B cell (primary cell): Measurements from ENCODE around the gene CEACAM19. TPM values are rescaled to one million over a fixed set of nuclear protein-coding genes. Genes with fewer than 3 reads are reported as not detected.

ENCODE experiments used
- ATAC-seq: fragments of 200-7000 bp; cut with Tn5 transposase; one replicate; pipeline ENCODE4 v1.10.0; 2021; ENCODE audit warnings: low read depth, mild to moderate bottlenecking, moderate number of reproducible peaks, moderate library complexity
- CTCF ChIA-PET: fragments of 350-600 bp; sonication (Branson Sonifier 250); formaldehyde crosslinking; loops from one replicate; lab custom pipeline; 2021; ENCODE audit warnings: antibody characterized with exemption, inconsistent platforms; lab: Charles Lee
- POLR2A ChIA-PET: fragments of 350-600 bp; sonication (Branson Sonifier 250); formaldehyde crosslinking; loops from one replicate; lab custom pipeline; 2021; ENCODE audit warnings: antibody characterized with exemption; lab: Charles Lee
- DNase-seq: peaks from one replicate; pipeline ENCODE4 v3.0.0; 2013
- H2AFZ ChIP-seq: 2 replicates; pipeline ENCODE4 v1.6.1; 2012; ENCODE audit warnings: mild to moderate bottlenecking, low read depth, low read length; ENCODE audit not compliant: insufficient read depth, poor library complexity, severe bottlenecking
- H3K27ac ChIP-seq, 2 donors: 1 replicate in 1 of 2; 2 replicates in 1 of 2; pipeline ENCODE4 v1.5.1; 2012 to 2013; ENCODE audit warnings: low read length in 2 of 2, mild to moderate bottlenecking in 2 of 2, moderate library complexity in 1 of 2
- H3K27me3 ChIP-seq, 4 experiments: fragments of 200-600 bp in 1 of 4; sonication (generic) in 1 of 4; replicated peaks in 1 of 4; 1 replicate in 2 of 4; 2 replicates in 2 of 4; pipeline versions ENCODE4 v1.6.1 to v1.7.0; 2013 to 2016; ENCODE audit warnings: low read length in 3 of 4, mild to moderate bottlenecking in 2 of 4, mixed read lengths in 1 of 4, moderate library complexity in 1 of 4; ENCODE audit not compliant: insufficient read depth in 4 of 4, control insufficient read depth in 3 of 4; ENCODE audit errors: control extremely low read depth in 1 of 4
- H3K36me3 ChIP-seq, 2 experiments: replicated peaks in 1 of 2; 1 replicate in 1 of 2; 2 replicates in 1 of 2; pipeline versions ENCODE4 v1.6.1 to v1.7.1; 2013; ENCODE audit warnings: low read length in 1 of 2; ENCODE audit not compliant: insufficient read depth in 2 of 2, control insufficient read depth in 1 of 2; ENCODE audit errors: control extremely low read depth in 1 of 2, extremely low read depth in 1 of 2
- H3K4me1 ChIP-seq, 2 donors: fragments of 200-600 bp in 1 of 2; sonication (generic) in 1 of 2; 1 replicate in 1 of 2; 2 replicates in 1 of 2; pipeline versions ENCODE4 v1.5.1 to v1.6.1; 2013 to 2017; ENCODE audit warnings: low read length in 2 of 2; ENCODE audit not compliant: control insufficient read depth in 2 of 2, insufficient read depth in 2 of 2
- H3K4me2 ChIP-seq: replicated peaks from 2 replicates; pipeline ENCODE3; 2012; ENCODE audit warnings: mild to moderate bottlenecking, low read depth, low read length; ENCODE audit not compliant: poor library complexity, severe bottlenecking
- H3K4me3 ChIP-seq, 5 experiments: fragments of 200-600 bp in 1 of 5; sonication (generic) in 1 of 5; 1 replicate in 3 of 5; 2 replicates in 2 of 5; pipeline versions ENCODE4 v1.5.1 to v1.7.0; 2011 to 2016; ENCODE audit warnings: low read length in 4 of 5, mild to moderate bottlenecking in 4 of 5, low read depth in 2 of 5, control low read depth in 1 of 5, moderate library complexity in 1 of 5; ENCODE audit not compliant: insufficient read depth in 1 of 5; ENCODE audit errors: control extremely low read depth in 1 of 5, extremely low read depth in 1 of 5
- H3K79me2 ChIP-seq: fragments of 200-600 bp; sonication (generic); one replicate; pipeline ENCODE4 v1.6.0; 2016; ENCODE audit warnings: low read length; ENCODE audit not compliant: control insufficient read depth, insufficient read depth
- H3K9ac ChIP-seq: fragments of 200-600 bp; sonication (generic); 2 replicates; pipeline ENCODE4 v1.6.1; 2017; ENCODE audit warnings: mild to moderate bottlenecking, low read length, moderate library complexity
- H3K9me3 ChIP-seq, 3 donors: one replicate each; pipeline versions ENCODE4 v1.6.1 to v1.7.1; 2013; ENCODE audit warnings: low read length in 2 of 3; ENCODE audit not compliant: control insufficient read depth in 2 of 3, insufficient read depth in 1 of 3; ENCODE audit errors: control extremely low read depth in 1 of 3
- H4K20me1 ChIP-seq: 2 replicates; pipeline ENCODE4 v1.6.0; 2012; ENCODE audit warnings: mild to moderate bottlenecking, low read length; ENCODE audit not compliant: insufficient read depth, control insufficient read depth, poor library complexity, severe bottlenecking
- H3K27ac Mint-ChIP-seq: one replicate; pipeline ENCODE4 v1.8.0; 2021; ENCODE audit warnings: mixed read lengths
- H3K27me3 Mint-ChIP-seq: one replicate; pipeline ENCODE4 v1.8.0; 2021; ENCODE audit warnings: mixed read lengths
- H3K4me1 Mint-ChIP-seq: one replicate; pipeline ENCODE4 v1.8.0; 2021; ENCODE audit warnings: mixed read lengths
- H3K4me3 Mint-ChIP-seq: one replicate; pipeline ENCODE4 v1.8.0; 2021; ENCODE audit warnings: mixed read lengths
- H3K9me3 Mint-ChIP-seq: one replicate; pipeline ENCODE4 v1.8.0; 2022; ENCODE audit warnings: mixed read lengths; ENCODE audit not compliant: insufficient read depth
- CTCF ChIP-seq: fragments of 200-600 bp; IDR thresholded peaks from one replicate; pipeline ENCODE4 v1.8.0; 2022; ENCODE audit warnings: antibody characterized with exemption, mild to moderate bottlenecking
- EZH2 ChIP-seq: IDR thresholded peaks from 2 replicates; pipeline ENCODE4 v1.6.1; 2012; ENCODE audit warnings: borderline replicate concordance, low read depth, mild to moderate bottlenecking, moderate library complexity, low read length; ENCODE audit not compliant: insufficient read depth, poor library complexity, severe bottlenecking
- WGBS: methylation state at CpG from one replicate; pipeline ENCODE4 v1.1.5; 2013; ENCODE audit warnings: missing lambda C conversion rate; ENCODE audit not compliant: insufficient coverage; 5-methylcytosine and 5-hydroxymethylcytosine counted together
- intact Hi-C: fragments of 100-400 bp; cut with micrococcal nuclease; formaldehyde crosslinking; loops from one replicate; pipeline ENCODE4 v1.10.0; 2022
- polyA plus RNA-seq: library from polyadenylated mRNA; depleted of rRNA; stranded (reverse); fragments of >200 nt; gene quantifications from 2 replicates; pipeline ENCODE4 v1.2.3, GENCODE V29; 2012
- total RNA-seq, 2 donors: library from RNA; stranded (reverse); fragments of 120-200 nt in 1 of 2; gene quantifications; 1 replicate in 1 of 2; 2 replicates in 1 of 2; pipeline versions ENCODE4 v1.2.3 to v1.2.4, GENCODE V29; 2013 to 2022

CEACAM19 gene
- total and polyA plus RNA-seq, 2 donors (not counting 1 experiment from before 2014, with no cell fraction given) = not detected

GRCh38 chr19:44707794-44708193 is 36.5 kb downstream of the CEACAM19 start:
- Histone ChIP-seq H3K36me3 (no peaks in the 10 kb centered on the region), H3K4me2 (no peak overlapping the region), H3K4me1 (no peaks in the 10 kb centered on the region), H4K20me1 (no peaks in the 10 kb centered on the region), H3K9me3 (peaks cover 0 to 3% (median 0%) of the 10 kb centered on the region in 3 donors), H3K4me3 (no peak overlapping the region), H3K9ac (no peak overlapping the region), H3K27me3 (peaks cover 0 to 13% (median 0%) of the 10 kb centered on the region in 4 experiments), H2AFZ (no peak overlapping the region), H3K79me2 (no peaks in the 10 kb centered on the region), H3K27ac (no peak overlapping the region)
- ATAC-seq (no peak), DNase-seq (no peak)
- no peak overlapping the region for H3K27ac Mint-ChIP-seq
- ChIA-PET POLR2A (no interaction called here), CTCF (no interaction called here)
- no peaks in the 10 kb centered on the region for H3K4me1 Mint-ChIP-seq
- no peak overlapping the region for H3K4me3 Mint-ChIP-seq
- peaks cover 16% of the 10 kb centered on the region for H3K27me3 Mint-ChIP-seq
- H3K9me3 Mint-ChIP-seq = no peaks in the 10 kb centered on the region
- WGBS = 96% methylated on average over 20 of the region's 20 CpGs
- TF ChIP-seq EZH2 = no peak
- no peak for TF ChIP-seq CTCF
- intact Hi-C loops = no loop called here

- no peak overlapping the region for H3K27ac Mint-ChIP-seq
- Histone ChIP-seq H3K9me3 (peaks cover 0 to under 1% (median 0%) of the 10 kb centered on the region in 3 donors), H3K27me3 (peaks cover 0 to 13% (median 0%) of the 10 kb centered on the region in 4 experiments), H3K9ac (no peak overlapping the region), H3K4me3 (no peak overlapping the region), H2AFZ (no peak overlapping the region), H3K27ac (no peak overlapping the region), H3K36me3 (no peaks in the 10 kb centered on the region), H3K4me2 (no peak overlapping the region), H3K79me2 (no peaks in the 10 kb centered on the region), H4K20me1 (no peaks in the 10 kb centered on the region), H3K4me1 (no peaks in the 10 kb centered on the region)
- DNase-seq (no peak), ATAC-seq (no peak)
- peaks cover 14% of the 10 kb centered on the region for H3K27me3 Mint-ChIP-seq
- intact Hi-C loops = no loop called here
- H3K4me3 Mint-ChIP-seq = no peak overlapping the region
- CTCF ChIA-PET = interaction anchor here (0.8 to 1.3 kb wide), 2 partner anchors 14 to 62 kb away, joined by 5 read pairs; no protein-coding TSS in a partner anchor
- TF ChIP-seq EZH2 (no peak), CTCF (no peak)
- no peaks in the 10 kb centered on the region for H3K4me1 Mint-ChIP-seq
- POLR2A ChIA-PET = interaction anchor here (0.6 kb wide), 1 partner anchor 164 kb away, joined by 4 read pairs; no protein-coding TSS in a partner anchor
- 73% methylated on average over 5 of the region's 5 CpGs for WGBS
- no peaks in the 10 kb centered on the region for H3K9me3 Mint-ChIP-seq
Measured at GRCh38 chr19:44708940-44709339, 37.7 kb downstream of the CEACAM19 start.
